HG03045 (cell line): ENCODE results near the gene UAP1L1.
A peak's percentile ranks its signal among the peaks of the same experiment; 100 is the strongest.
"Not testable (repeated sequence)": the region's sequence is repeated elsewhere in the genome, so short reads cannot be mapped to it uniquely, and the experiment has no call there.

ENCODE experiments used
- ATAC-seq: cut with Tn5 transposase; IDR thresholded peaks from one replicate; pipeline ENCODE4 v1.9.1; 2021; ENCODE audit warnings: mild to moderate bottlenecking, moderate library complexity; ENCODE audit not compliant: unreplicated experiment

UAP1L1 gene

GRCh38 chr9:137077010-137077747, at the start of gene UAP1L1:
Gene UAP1L1 (plus strand): TSS chr9:137077517. CDS start chr9:137077533, 16 bp downstream.
- ATAC-seq = peak; percentile 45

GRCh38 chr9:137028263-137029057, 48.9 kb upstream of the UAP1L1 start:
- ATAC-seq = peak; percentile 41

GRCh38 chr9:137029058-137029936, 48.0 kb upstream of the UAP1L1 start:
- no peak for ATAC-seq

GRCh38 chr9:137030006-137030405, 47.3 kb upstream of the UAP1L1 start:
- ATAC-seq = no peak

GRCh38 chr9:137030538-137031527, 46.5 kb upstream of the UAP1L1 start:
- ATAC-seq = no peak

- ATAC-seq = no peak
These were observed 45.2 kb upstream of the UAP1L1 start, which contains the start of gene FUT7 for GRCh38 chr9:137031904-137032640. Gene FUT7 (minus strand): TSS chr9:137032088. CDS start chr9:137031991, 97 bp downstream.

GRCh38 chr9:137032858-137033257, 44.5 kb upstream of the UAP1L1 start:
- no peak for ATAC-seq

GRCh38 chr9:137033481-137033880, 43.8 kb upstream of the UAP1L1 start:
- not testable (repeated sequence) for ATAC-seq

GRCh38 chr9:137034039-137034708, 43.1 kb upstream of the UAP1L1 start:
- ATAC-seq = no peak

- peak; percentile 46 for ATAC-seq
These were observed 42.4 kb upstream of the UAP1L1 start for GRCh38 chr9:137034709-137035506.

- no peak for ATAC-seq
These were observed 41.8 kb upstream of the UAP1L1 start for GRCh38 chr9:137035507-137035834.

- ATAC-seq = no peak
These were observed 41.4 kb upstream of the UAP1L1 start for GRCh38 chr9:137035937-137036336.

GRCh38 chr9:137037035-137037434, 40.3 kb upstream of the UAP1L1 start:
- ATAC-seq = no peak

- no peak for ATAC-seq
These were observed 39.8 kb upstream of the UAP1L1 start for GRCh38 chr9:137037483-137037882.

GRCh38 chr9:137038916-137039315, 38.4 kb upstream of the UAP1L1 start:
- no peak for ATAC-seq

- no peak for ATAC-seq
These were observed 37.5 kb upstream of the UAP1L1 start for GRCh38 chr9:137039611-137040366.

- ATAC-seq = no peak
These were observed 36.7 kb upstream of the UAP1L1 start for GRCh38 chr9:137040568-137040967.
